ENCODE results near the gene RAPGEF1. TPM values are rescaled to one million over a fixed set of nuclear protein-coding genes. Genes with fewer than 3 reads are reported as not detected.
A peak's percentile ranks its signal among the peaks of the same experiment; 100 is the strongest.

The RAPGEF1 gene
- total and polyA plus RNA-seq, 3 donors from 2014 or later, result 36.1 to 56.9 (median 55.8) TPM

DNA sequence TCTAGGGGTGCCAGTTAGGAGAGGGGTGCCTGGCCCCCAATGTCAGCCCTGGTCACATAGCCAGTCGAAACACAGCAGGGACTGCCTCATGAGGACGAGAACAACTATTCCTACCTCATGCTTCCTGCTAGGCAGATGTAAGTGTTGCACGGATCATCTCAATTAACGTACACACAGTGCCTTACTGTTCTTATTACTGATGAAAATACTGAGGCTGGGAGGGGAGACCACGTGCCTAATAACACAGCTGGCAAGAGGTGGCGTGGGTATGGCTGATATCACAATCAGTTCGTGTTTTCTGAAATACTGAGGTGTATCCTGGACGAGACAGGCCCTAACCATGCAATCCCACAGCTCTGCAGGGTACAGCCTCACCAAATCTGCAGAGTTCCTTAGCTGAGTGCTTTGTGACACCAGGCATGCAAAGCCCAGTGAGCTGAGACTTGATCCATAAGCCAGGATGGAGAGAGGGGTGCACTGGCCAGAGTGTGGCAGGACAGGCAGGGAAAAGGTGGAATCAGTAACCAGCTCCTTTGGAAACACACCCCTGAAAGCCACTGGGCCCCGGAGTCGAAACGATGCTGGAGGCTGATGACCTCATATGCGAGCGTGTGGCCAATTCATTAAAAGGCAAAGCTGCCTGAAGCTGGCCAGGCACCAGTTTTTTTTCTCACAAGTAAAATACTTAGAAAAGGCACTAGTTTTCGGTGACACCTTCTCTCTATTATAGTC, 130.6 kb downstream of the RAPGEF1 start:
- WGBS, 2 donors, result 38 to 50% methylated on average over 14 of the region's 14 CpGs
- H3K27me3 ChIP-seq, result no peaks in the 10 kb centered on the region
- DNase-seq, result peak; percentile 60
- peak overlapping the region; percentile 2 to 81 for H3K27ac ChIP-seq
- peaks cover 30% of the 10 kb centered on the region for H3K4me1 ChIP-seq
- TF ChIP-seq POLR2A (IDR thresholded peaks at IDR 0.05), result no peak
- TF ChIP-seq, protein P1, sequence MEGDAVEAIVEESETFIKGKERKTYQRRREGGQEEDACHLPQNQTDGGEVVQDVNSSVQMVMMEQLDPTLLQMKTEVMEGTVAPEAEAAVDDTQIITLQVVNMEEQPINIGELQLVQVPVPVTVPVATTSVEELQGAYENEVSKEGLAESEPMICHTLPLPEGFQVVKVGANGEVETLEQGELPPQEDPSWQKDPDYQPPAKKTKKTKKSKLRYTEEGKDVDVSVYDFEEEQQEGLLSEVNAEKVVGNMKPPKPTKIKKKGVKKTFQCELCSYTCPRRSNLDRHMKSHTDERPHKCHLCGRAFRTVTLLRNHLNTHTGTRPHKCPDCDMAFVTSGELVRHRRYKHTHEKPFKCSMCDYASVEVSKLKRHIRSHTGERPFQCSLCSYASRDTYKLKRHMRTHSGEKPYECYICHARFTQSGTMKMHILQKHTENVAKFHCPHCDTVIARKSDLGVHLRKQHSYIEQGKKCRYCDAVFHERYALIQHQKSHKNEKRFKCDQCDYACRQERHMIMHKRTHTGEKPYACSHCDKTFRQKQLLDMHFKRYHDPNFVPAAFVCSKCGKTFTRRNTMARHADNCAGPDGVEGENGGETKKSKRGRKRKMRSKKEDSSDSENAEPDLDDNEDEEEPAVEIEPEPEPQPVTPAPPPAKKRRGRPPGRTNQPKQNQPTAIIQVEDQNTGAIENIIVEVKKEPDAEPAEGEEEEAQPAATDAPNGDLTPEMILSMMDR (IDR thresholded peaks at IDR 0.05), result no peak
- no peak overlapping the region for H3K4me3 ChIP-seq
- intact Hi-C loops (cut with DNase I; ENCODE audit: low total_unique reads), result no loop called here
- no peaks in the 10 kb centered on the region for H3K9me3 ChIP-seq
- no peaks in the 10 kb centered on the region for H3K36me3 ChIP-seq (ENCODE audit: low read depth, missing control alignments)

GRCh38 chr9:131608493-131609037, 131.3 kb downstream of the RAPGEF1 start:
- WGBS, 2 donors, result 33 to 40% methylated on average over 12 of the region's 12 CpGs
- TF ChIP-seq POLR2A (IDR thresholded peaks at IDR 0.05), result no peak
- TF ChIP-seq, protein P1 (IDR thresholded peaks at IDR 0.05), result no peak
- H3K27ac ChIP-seq, result peak overlapping the region; percentile 2 to 81
- DNase-seq, result peak; percentile 82
- H3K4me1 ChIP-seq, result peaks cover 36% of the 10 kb centered on the region
- no peaks in the 10 kb centered on the region for H3K36me3 ChIP-seq (ENCODE audit: low read depth, missing control alignments)
- H3K27me3 ChIP-seq, result no peaks in the 10 kb centered on the region
- H3K4me3 ChIP-seq, result no peak overlapping the region
- no peaks in the 10 kb centered on the region for H3K9me3 ChIP-seq
- intact Hi-C loops (cut with DNase I; ENCODE audit: low total_unique reads), result no loop called here

GRCh38 chr9:131607591-131607990, 132.3 kb downstream of the RAPGEF1 start:
- H3K27me3 ChIP-seq, result no peaks in the 10 kb centered on the region
- no peaks in the 10 kb centered on the region for H3K9me3 ChIP-seq
- no peak for TF ChIP-seq POLR2A (IDR thresholded peaks at IDR 0.05)
- TF ChIP-seq, protein P1 (IDR thresholded peaks at IDR 0.05), result no peak
- no peaks in the 10 kb centered on the region for H3K36me3 ChIP-seq (ENCODE audit: low read depth, missing control alignments)
- no peak overlapping the region for H3K27ac ChIP-seq
- DNase-seq, result no peak
- WGBS, 2 donors, result 86 to 88% methylated on average over 8 of the region's 8 CpGs
- no peak overlapping the region for H3K4me3 ChIP-seq
- H3K4me1 ChIP-seq, result peaks cover 36% of the 10 kb centered on the region
- intact Hi-C loops (cut with DNase I; ENCODE audit: low total_unique reads), result no loop called here

DNA sequence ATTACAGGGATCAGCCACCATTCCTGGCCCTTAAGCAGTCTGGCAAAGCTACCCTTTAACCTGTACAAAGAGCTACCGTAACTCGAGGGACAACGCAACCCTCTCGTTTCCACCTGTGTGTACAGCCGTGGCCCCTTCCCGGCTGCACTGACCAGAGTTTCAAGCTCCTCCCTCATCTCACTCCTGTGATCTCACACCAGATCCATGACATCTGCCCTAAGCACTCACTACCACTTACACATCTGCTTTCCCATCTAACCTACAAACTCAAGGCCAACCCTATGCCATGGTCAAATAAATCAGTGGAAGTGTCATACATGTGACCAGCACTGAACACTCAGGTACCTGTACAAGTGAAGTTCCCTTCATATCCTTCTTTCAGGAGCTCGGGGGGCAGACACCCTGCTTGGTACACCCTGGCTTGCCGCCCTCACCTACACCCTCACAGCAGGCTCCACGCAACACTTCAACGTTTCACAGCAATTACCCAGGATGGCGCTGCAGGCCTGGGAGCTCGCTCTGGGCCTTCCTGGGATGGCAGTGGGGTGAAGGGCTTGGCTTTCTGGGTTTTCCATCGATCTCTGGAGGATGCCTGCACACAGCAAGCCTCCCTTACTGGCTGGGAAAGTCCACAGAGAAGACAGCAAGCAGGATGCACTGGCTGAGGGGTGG, 132.8 kb downstream of the RAPGEF1 start:
- no peaks in the 10 kb centered on the region for H3K27me3 ChIP-seq
- no peak for DNase-seq
- TF ChIP-seq, protein P1 (IDR thresholded peaks at IDR 0.05), result no peak
- no peak for TF ChIP-seq POLR2A (IDR thresholded peaks at IDR 0.05)
- no peaks in the 10 kb centered on the region for H3K9me3 ChIP-seq
- H3K4me1 ChIP-seq, result peaks cover 42% of the 10 kb centered on the region
- 89 to 92% methylated on average over 11 to 13 of the region's 13 CpGs for WGBS, 2 donors
- H3K36me3 ChIP-seq (ENCODE audit: low read depth, missing control alignments), result no peaks in the 10 kb centered on the region
- H3K4me3 ChIP-seq, result no peak overlapping the region
- intact Hi-C loops (cut with DNase I; ENCODE audit: low total_unique reads), result no loop called here
- no peak overlapping the region for H3K27ac ChIP-seq

Data from testis (tissue), 3 donors.